Common myeloid progenitor, CD34-positive (primary cell): ENCODE measurements around the gene ACTC1.
"Not testable (repeated sequence)": the region's sequence is repeated elsewhere in the genome, so short reads cannot be mapped to it uniquely, and the experiment has no call there.

Source experiments
- CTCF ChIA-PET: fragments of 350-600 bp; sonication (Branson Sonifier 250); formaldehyde crosslinking; loops from one replicate; lab custom pipeline; 2021; ENCODE audit warnings: antibody characterized with exemption; lab: Charles Lee
- POLR2A ChIA-PET: fragments of 350-600 bp; sonication (Branson Sonifier 250); formaldehyde crosslinking; loops from one replicate; lab custom pipeline; 2021; ENCODE audit warnings: antibody characterized with exemption; lab: Charles Lee
- DNase-seq, 3 donors: peaks; one replicate each; pipeline versions ENCODE4 v3.0.0 to v3.0.0-alpha.2; 2013
- H3K27ac ChIP-seq, 2 experiments: 1 replicate in 1 of 2; 2 replicates in 1 of 2; pipeline ENCODE4 v1.7.0; 2013; ENCODE audit warnings: inconsistent platforms in 2 of 2, low read length in 2 of 2, mild to moderate bottlenecking in 2 of 2, low read depth in 1 of 2, moderate library complexity in 1 of 2; ENCODE audit not compliant: severe bottlenecking in 2 of 2, insufficient read depth in 1 of 2, poor library complexity in 1 of 2
- H3K27me3 ChIP-seq, 5 experiments: replicated peaks in 2 of 5; 1 replicate in 3 of 5; 2 replicates in 2 of 5; pipeline versions ENCODE4 v1.6.1 to v1.7.0; 2013; ENCODE audit warnings: low read length in 4 of 5, mild to moderate bottlenecking in 2 of 5, moderate library complexity in 2 of 5, inconsistent platforms in 1 of 5; ENCODE audit not compliant: insufficient read depth in 5 of 5, control insufficient read depth in 4 of 5
- H3K36me3 ChIP-seq, 4 experiments: 1 replicate in 2 of 4; 2 replicates in 2 of 4; pipeline versions ENCODE4 v1.6.1 to v1.7.0; 2013; ENCODE audit warnings: low read length in 3 of 4, control low read depth in 1 of 4, mild to moderate bottlenecking in 1 of 4; ENCODE audit not compliant: control insufficient read depth in 4 of 4, insufficient read depth in 4 of 4
- H3K4me1 ChIP-seq, 4 experiments: 1 replicate in 3 of 4; 2 replicates in 1 of 4; pipeline versions ENCODE4 v1.6.1 to v1.7.1; 2013; ENCODE audit warnings: low read length in 3 of 4, mild to moderate bottlenecking in 3 of 4, control low read depth in 1 of 4, inconsistent platforms in 1 of 4, moderate library complexity in 1 of 4; ENCODE audit not compliant: control insufficient read depth in 4 of 4, insufficient read depth in 4 of 4; ENCODE audit errors: control extremely low read depth in 1 of 4
- H3K4me3 ChIP-seq, 7 experiments: 1 replicate in 4 of 7; 2 replicates in 3 of 7; pipeline versions ENCODE4 v1.5.1 to v1.7.0; 2013; ENCODE audit warnings: mild to moderate bottlenecking in 7 of 7, low read length in 6 of 7, moderate library complexity in 6 of 7, inconsistent platforms in 2 of 7, low read depth in 2 of 7, control low read depth in 1 of 7; ENCODE audit not compliant: insufficient read depth in 4 of 7, control insufficient read depth in 1 of 7; ENCODE audit errors: extremely low read depth in 1 of 7
- H3K9me3 ChIP-seq, 5 experiments: 1 replicate in 4 of 5; 2 replicates in 1 of 5; pipeline versions ENCODE4 v1.6.1 to v1.7.1; 2013; ENCODE audit warnings: low read length in 4 of 5, mild to moderate bottlenecking in 2 of 5, inconsistent platforms in 1 of 5, low read depth in 1 of 5, moderate library complexity in 1 of 5; ENCODE audit not compliant: control insufficient read depth in 4 of 5, insufficient read depth in 2 of 5; ENCODE audit errors: control extremely low read depth in 1 of 5
- WGBS: methylation state at CpG from one replicate; pipeline ENCODE4 v1.1.5; 2013; ENCODE audit not compliant: insufficient coverage; 5-methylcytosine and 5-hydroxymethylcytosine counted together

The ACTC1 gene

GRCh38 chr15:34809186-34809585, 13.8 kb upstream of the ACTC1 start:
- Histone ChIP-seq H3K27ac (no peak overlapping the region), H3K4me3 (no peak overlapping the region), H3K4me1 (no peaks in the 10 kb centered on the region), H3K27me3 (peaks cover 0 to 2% (median 0%) of the 10 kb centered on the region in 5 experiments), H3K9me3 (peaks cover 0 to 5% (median 0%) of the 10 kb centered on the region in 5 experiments), H3K36me3 (no peaks in the 10 kb centered on the region)
- POLR2A ChIA-PET = no interaction called here
- CTCF ChIA-PET = no interaction called here
- DNase-seq = no peak
- WGBS = 75% methylated on average over 1 of the region's 3 CpGs

- POLR2A ChIA-PET = no interaction called here
- no peaks in the 10 kb centered on the region for H3K4me1 ChIP-seq
Observed at GRCh38 chr15:34808016-34808415, 12.7 kb upstream of the ACTC1 start.

DNA sequence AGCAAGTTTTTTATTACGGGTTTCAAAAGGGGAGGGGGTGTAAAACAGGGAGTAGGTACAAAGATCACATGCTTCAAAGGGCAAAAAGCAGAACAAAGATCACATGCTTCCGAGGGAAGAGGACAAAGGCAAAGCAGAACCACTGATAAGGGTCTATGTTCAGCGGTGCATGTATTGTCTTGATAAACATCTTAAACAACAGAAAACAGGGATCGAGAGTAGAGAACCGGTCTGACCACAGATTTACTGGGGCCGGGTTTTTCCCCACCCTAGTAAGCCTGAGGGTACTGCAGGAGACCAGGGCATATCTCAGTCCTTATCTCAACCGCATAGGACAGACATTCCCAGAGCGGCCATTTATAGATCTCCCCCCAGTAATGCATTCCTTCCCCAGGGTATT, 11.9 kb upstream of the ACTC1 start:
- DNase-seq, POLR2A ChIA-PET, H3K9me3 ChIP-seq, H3K27ac ChIP-seq, H3K4me1 ChIP-seq, H3K27me3 ChIP-seq, H3K36me3 ChIP-seq, CTCF ChIA-PET, H3K4me3 ChIP-seq: not testable (repeated sequence)
- 58% methylated on average over 5 of the region's 8 CpGs for WGBS

More at GRCh38 chr15:34808016-34808415, 12.7 kb upstream of the ACTC1 start:
- Histone ChIP-seq H3K4me3 (no peak overlapping the region), H3K9me3 (peaks cover 0 to 5% (median 0%) of the 10 kb centered on the region in 5 experiments), H3K36me3 (no peaks in the 10 kb centered on the region), H3K27me3 (peaks cover 0 to 2% (median 0%) of the 10 kb centered on the region in 5 experiments), H3K27ac (no peak overlapping the region)
- CTCF ChIA-PET = no interaction called here
- no peak for DNase-seq
- 100% methylated on average over 1 of the region's 3 CpGs for WGBS

GRCh38 chr15:34804776-34805175, 9.4 kb upstream of the ACTC1 start:
- ChIA-PET POLR2A (no interaction called here), CTCF (no interaction called here)
- 100% methylated on average over 2 of the region's 3 CpGs for WGBS
- no peaks in the 10 kb centered on the region for H3K36me3 ChIP-seq
- H3K27me3 ChIP-seq = peaks cover 0 to 5% (median 2%) of the 10 kb centered on the region in 5 experiments
- no peak for DNase-seq
- H3K4me3 ChIP-seq = no peak overlapping the region
- H3K9me3 ChIP-seq = peaks cover 0 to 5% (median 0%) of the 10 kb centered on the region in 5 experiments
- no peak overlapping the region for H3K27ac ChIP-seq
- no peaks in the 10 kb centered on the region for H3K4me1 ChIP-seq

DNA sequence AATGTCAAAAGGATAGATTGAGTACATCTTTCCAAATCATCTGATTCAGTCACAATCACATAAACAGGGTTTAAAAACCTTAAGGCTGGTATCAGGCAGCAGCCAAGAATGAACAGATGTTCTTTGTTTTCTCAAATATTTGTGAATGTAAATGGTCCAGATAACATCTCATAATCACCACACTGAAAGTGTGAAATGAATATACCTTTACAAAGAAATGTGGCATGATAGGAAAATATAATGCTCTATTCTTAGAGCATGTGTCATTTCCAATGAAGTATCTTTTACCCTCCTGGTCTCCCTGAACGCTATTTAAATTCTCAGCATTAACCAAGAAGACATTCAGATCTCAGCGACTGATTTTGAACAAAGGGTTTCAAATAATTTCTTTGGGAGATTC, 8.8 kb upstream of the ACTC1 start:
- Histone ChIP-seq H3K4me3 (no peak overlapping the region), H3K4me1 (no peaks in the 10 kb centered on the region), H3K36me3 (no peaks in the 10 kb centered on the region), H3K9me3 (peaks cover 0 to 5% (median 0%) of the 10 kb centered on the region in 5 experiments), H3K27ac (no peak overlapping the region), H3K27me3 (peaks cover 0 to 10% (median 8%) of the 10 kb centered on the region in 5 experiments)
- ChIA-PET CTCF (no interaction called here), POLR2A (no interaction called here)
- no peak for DNase-seq
- 77% methylated on average over 2 of the region's 2 CpGs for WGBS

DNA sequence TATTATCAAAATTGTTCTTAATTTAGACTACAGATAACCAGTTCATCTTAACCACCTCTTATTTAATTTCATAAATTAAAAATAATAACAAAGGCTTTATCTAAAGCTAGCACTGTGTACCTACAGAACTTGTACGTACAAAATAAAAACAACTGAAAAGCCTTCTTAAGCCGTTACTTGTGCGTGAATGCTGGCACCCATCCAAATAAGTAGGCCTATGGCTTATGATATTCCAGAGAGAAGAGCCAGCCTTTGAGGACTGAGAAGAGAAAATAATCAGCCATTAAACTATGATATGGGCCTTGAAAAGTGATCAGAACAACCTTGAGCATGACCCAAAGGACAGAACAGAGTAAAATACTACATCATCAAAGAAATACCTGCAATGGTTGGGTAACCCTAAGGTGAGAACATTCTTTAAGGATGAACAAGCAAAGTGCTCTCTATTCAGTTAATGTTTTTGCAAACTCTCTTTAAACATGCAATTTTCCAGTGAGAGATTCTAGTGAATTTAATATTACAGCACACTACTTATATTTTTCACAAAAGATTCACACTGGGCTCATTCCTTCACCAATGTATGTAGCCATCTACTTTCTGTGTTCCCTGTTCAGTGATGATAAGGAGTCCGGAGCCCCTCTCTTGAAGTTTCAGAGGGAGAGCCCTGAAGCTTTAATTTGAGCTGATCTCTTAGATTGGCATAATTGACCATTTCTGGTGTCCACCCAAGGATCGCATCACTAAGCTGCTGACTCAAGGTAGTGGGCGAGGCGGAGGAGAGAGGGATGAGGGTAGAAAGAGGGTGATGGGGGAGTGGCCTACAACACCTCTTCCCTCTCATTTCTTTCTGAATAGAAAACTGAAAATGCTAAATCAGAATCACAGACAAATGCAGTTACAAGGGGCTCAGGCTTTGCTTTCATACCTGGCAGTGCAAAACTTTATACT, 7.7 kb upstream of the ACTC1 start:
- no peak for DNase-seq

DNA sequence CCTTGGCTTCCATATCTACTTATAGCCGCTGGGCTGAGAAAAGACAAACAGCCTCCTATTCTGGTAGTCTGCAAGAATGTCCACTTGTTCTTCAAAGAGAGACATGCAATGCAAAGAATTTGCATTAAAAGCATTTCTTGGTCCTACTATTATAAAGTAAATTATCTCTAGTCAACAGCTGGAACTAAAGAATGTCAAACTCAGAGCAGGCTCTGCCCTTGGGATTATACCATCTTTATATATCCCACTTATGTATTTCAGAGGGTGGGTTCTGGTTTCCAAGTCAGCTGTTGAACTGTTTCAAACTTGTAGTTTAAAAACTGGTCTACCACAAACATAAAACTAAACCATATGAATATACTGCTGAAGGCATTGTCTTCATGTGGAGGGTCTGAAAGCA, 7.0 kb upstream of the ACTC1 start:
- Histone ChIP-seq H3K4me3 (no peak overlapping the region), H3K4me1 (no peaks in the 10 kb centered on the region), H3K36me3 (no peaks in the 10 kb centered on the region), H3K27ac (no peak overlapping the region), H3K27me3 (peaks cover 0 to 25% (median 12%) of the 10 kb centered on the region in 5 experiments), H3K9me3 (peaks cover 0 to 5% (median 0%) of the 10 kb centered on the region in 5 experiments)
- CTCF ChIA-PET = no interaction called here
- no peak for DNase-seq
- POLR2A ChIA-PET = no interaction called here
- 100% methylated on average over 1 of the region's 1 CpG for WGBS

More for the DNA sequence above, 7.7 kb upstream of the ACTC1 start:
- Histone ChIP-seq H3K9me3 (peaks cover 0 to 5% (median 0%) of the 10 kb centered on the region in 5 experiments), H3K36me3 (no peaks in the 10 kb centered on the region), H3K27ac (no peak overlapping the region), H3K27me3 (peaks cover 0 to 18% (median 12%) of the 10 kb centered on the region in 5 experiments), H3K4me1 (no peaks in the 10 kb centered on the region), H3K4me3 (no peak overlapping the region)
- CTCF ChIA-PET = no interaction called here
- WGBS = 100% methylated on average over 1 of the region's 7 CpGs
- POLR2A ChIA-PET = no interaction called here
